ENCODE data around the gene TUBGCP5.
A peak's percentile ranks its signal among the peaks of the same experiment; 100 is the strongest.
"Not testable (repeated sequence)": the region's sequence is repeated elsewhere in the genome, so short reads cannot be mapped to it uniquely, and the experiment has no call there.

TUBGCP5 gene

DNA sequence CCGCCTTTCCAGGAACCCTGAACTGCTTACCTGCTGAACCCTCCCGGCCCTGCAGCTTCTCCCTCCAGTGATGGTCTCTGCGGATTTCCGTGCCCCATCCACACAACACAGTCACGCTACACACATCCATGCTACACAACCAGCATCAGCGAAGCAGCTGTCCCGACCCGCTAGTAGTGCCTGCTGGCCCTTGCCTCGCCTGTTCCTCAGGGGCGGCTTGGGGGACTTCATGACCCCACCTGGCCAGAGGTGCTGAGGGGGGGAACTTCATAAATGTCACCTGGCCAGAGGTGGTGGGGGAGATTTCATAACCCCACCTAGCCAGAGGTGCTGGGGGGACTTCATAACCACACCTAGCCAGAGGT is 530 bp upstream of the TUBGCP5 start:
- DNase-seq = no peak

DNA sequence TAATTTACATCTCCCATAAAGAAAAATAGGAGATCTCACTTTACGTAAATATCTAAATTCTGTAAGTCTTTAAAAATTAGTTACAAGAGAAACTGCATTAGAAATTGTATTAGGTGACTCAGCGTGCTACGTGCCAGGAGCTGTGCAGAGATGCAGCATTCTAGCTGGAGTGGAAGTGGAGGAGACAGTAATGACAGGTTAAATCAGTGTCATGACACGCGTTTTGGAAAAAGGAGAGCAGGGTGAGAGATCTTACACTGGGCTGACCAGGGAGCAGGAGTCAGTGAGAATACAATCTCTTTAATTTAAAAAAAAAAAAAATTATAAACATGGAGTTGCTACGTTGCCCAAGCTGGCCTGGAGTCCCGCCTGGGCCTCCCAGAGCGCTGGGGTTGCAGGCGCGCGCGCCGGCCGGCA is 635 bp downstream of the TUBGCP5 start:
- DNase-seq = peak; percentile 50

DNA sequence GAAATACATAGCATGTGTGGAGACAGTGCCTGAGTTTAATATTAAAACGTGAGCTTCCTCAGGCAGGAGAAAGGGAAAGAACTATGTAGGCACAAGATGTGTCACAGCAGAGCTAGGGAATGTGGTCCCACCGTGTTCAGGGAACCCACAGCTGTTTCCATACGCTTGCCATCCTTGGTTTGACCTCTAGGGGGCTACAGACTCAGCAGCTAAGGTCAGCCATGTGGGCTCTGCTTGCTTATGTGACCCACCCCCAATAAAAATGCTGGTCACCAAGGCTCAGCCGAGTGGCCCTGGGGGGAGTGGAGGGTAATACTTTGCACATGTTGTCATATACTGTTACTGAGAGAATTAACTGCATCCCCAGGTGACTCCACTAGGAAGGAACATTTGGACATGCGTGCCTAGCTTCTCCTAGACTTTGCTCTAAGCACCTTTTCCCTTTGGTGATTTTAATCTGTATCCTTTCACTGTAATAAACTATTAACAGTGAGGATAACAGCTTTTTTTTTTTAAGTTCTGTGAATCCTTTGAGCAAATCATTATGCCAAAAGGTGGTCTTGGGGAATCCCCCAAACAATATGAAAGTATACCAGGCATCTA is 3.3 kb downstream of the TUBGCP5 start:
- peak; percentile 15 for DNase-seq

DNA sequence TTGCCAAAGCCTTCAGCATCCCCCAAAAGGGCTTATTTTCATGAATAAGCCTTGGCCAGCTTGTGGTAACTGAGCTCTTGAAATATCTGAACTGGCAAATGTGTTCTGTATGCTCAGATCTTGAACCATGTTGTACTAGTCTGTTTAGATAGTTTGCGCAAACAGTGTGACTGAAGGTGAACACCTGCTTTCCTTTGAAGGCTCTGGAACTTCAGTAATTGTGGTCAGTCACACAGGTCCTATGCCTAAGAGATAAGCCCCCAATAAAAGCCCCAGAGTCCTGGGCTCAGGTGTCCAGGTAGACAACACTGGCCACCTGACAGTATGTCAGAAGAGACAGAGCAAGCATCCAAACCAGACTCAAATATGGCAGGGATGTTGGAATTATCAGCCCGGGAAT is 5.4 kb downstream of the TUBGCP5 start:
- no peak for DNase-seq

DNA sequence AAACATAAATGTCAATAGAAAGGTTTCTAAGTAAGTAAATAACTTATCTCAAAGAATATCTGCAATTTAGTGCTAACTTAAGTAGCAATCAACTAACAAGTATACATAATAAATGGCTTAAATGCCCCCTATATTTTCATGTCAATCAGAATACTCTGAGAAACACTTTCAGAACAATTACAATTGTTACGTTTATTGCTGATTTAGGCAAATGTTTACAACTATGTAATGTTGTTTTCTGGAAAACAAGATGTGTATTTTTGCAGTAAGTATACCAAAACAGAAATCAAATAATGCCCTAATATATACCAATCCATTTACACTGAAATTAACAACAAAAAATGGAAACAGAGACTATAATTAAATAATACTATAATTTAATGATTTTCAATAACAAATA is 13.2 kb downstream of the TUBGCP5 start:
- DNase-seq = no peak

DNA sequence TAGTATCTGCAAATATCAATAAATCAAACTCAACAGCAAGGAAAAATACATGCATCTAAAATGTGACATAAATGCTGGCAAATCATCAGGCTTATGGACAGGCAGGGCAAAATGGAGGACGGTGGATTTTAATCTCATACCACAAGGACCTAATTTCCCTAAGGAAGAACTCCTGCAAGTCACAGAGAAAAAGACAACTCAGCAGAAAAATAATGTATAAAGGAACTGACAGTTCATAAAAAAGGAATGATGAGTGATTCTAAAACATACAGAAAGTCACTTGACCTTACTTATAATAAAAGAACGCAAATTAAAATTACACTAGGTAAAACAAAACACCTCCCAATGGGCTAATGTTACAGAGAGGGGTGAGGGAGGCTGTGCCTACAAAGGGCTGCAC is 17.2 kb downstream of the TUBGCP5 start:
- DNase-seq = no peak

DNA sequence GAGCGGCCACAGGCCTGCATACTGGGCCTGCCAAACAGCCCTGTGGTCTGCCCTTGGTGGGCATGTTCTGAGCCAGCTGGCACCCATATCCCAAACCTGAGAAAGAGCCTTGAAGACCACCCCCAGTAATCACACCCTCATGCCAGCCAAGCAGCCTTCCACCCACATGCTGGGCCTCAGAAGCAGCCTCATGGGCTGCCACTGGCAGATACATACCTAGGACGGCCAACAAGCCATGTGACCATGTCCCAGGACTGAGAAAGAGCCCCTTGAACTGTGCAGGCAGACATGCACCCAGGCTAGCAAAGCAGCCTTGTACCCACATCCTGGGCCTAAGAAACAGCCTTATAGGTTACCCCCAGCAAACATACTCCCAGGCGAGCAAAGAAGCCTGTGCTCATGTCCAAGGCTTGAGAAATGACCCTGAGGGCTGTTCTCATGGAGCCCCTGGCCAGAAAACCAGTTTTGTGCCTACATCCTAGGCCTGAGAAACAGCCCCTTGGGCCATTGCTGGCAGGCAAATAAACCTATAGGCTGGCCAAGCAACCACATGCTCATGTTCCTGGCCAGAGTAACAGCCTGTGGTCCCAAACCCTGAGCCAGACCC is 24.9 kb downstream of the TUBGCP5 start:
- DNase-seq = no peak

DNA sequence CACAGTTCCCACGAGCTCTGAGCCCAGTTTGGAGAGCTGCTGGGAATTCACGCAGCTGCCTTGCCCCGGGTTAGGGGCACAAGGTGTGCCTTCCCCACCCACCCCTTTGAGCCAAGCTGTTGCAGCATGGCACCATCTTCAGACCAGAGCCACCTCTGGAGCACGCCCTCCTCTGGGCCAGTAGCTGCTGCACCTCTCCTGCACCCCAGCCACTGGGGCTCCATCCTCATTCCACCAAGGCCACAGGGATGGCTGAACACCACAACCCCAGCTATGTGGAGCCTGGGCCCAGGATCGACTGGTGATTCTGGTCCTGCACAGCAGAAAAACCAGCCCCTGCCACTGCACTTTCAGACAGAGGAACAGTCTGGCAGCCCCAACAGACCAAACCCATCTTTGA is 25.7 kb downstream of the TUBGCP5 start:
- DNase-seq = no peak

DNA sequence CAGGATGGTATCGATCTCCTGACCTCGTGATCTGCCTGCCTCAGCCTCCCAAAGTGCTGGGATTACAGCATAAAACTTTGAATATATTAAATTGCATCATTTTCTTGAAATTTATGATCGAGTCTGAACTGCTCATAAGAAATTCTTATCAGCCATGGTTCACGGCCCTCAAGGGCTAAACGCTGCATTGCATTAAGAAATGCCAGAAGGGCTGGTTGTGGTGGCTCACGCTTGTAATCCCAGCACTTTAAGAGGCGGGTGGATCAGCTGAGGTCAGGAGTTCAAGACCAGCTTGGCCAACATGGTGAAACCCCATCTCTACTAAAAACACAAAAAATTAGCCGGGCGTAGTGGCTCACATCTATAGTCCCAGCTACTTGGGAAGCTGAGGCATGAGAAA is 26.8 kb downstream of the TUBGCP5 start:
- DNase-seq = not testable (repeated sequence)

DNA sequence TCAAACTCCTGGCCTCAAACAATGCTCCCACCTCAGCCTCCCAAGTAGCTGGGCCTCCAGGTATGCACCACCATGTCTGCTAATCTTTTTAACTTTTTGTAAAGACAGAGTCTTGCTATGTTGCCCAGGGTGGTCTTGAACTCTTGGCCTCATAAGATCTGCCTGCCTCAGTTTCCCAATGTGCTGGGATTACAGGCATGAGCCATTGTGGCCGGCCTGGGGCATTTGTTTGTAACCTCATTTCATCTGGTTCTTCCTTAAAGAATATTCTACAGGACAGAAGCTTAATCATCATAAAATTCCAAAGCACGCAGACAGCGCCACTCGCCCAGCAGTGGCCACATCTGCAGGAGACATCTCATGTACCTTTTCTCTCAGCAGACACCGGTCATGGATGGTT is 35.6 kb downstream of the TUBGCP5 start:
- no peak for DNase-seq

DNA sequence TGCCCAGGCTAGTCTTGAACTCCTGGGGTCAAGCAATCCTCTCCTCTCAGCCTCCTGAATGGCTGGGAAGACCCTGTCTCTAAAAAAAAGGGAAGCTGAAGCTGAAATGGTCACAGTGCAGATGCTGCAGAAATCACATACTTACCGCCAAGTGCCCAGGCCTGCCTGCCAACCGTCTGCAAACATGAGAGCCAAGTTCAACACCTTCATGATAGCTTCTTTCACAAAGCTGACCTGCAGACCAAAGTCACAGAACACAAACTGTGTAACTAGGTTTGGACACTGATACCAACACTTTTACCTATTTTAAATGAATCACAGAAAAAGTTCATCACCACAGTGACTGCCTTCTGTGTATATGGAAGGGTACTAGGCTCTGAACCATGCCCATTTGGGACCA is 36.4 kb downstream of the TUBGCP5 start:
- DNase-seq = no peak

DNA sequence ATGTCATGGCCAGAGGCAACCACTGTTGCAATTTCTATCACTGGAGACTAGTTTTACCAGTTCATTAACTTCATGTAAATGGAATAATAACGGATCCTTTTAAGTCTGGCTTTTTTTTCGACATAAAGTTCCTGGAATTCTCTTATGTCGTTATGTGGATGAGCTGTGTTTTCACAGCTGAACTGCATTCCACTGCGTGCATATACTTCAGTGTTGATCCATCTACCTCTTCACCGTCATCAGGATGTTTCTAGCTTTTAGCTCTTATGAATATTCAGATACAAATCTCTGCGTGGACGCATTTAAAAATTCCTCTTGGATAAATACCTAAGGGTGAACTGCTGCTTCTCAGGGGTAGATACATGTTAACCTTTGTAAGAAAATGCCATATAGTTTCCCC is 43.6 kb downstream of the TUBGCP5 start:
- DNase-seq = no peak

DNA sequence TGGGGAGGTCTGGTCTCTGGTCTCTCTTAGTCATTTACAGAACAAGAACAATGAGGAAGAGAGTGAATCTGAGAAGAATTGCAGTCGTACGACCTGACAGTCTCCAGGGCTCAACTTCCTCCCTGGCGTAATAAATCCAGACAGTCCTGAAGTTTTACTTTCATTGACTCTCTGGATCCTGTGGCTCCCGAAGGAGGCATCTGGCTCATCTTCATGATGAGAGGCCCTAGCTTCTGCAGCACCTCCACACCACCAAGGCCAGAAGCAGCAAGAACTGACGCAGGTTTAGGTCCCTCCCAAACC is 47.4 kb downstream of the TUBGCP5 start:
- DNase-seq = no peak

DNA sequence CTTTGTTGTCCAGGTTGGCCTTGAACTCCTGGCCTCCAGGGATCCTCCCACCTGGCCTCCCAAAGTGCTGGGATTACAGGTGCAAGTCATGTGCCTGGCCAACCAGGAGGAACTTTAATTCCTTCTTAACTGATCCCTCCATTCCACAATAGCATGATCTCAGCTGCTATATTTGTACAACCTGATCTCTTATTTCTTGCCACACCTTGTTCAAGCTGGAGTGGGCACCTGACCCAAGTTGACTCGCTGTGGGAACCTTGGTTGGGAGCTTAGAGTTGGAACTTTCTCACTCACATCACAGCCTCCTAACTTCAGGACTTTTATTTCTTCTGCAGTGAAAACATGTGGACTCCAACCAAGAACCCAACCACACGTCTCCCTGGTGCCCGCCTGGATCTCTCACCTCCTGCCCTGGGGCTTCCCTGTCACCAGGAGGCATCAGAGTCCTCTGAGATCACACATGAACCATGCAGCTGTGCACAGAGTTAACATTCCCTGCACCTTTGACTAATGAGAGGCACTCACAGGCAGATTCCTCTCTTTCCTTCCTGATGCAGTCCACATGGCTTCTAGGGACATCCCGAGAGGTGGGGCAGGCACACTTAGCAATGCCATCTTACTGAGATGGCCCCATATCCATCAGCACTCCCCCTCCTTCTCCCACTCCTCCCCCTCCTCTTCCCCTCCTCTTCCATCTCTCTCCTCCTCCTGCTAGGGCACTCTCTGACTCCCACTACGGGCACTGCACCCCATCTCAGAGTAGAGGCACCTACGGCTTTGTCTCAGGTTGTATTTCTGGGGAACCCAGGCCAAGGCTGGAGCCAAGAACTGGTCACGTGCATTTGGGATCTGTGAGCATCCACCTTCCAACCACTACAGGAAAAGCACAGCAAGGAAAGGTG is 49.5 kb downstream of the TUBGCP5 start:
- DNase-seq = no peak

DNA sequence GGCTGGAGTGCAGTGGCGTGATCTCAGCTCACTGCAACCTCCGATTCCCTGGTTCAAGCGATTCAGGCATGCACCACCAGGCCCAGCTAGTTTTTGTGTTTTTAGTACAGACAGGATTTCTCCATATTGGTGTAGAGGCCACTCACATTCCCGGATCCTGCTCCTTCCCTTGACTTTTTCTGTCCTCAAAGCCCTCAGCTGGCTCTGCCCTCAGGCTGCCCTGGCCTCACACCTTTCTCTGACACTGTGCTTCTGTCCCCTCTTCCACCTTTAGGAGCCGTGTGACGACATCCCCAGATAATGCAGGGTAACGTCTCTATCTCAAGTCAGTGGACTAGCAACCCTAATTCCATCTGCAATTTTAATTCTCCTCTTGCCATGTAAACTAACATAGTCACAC is 50.6 kb downstream of the TUBGCP5 start:
- DNase-seq = no peak

DNA sequence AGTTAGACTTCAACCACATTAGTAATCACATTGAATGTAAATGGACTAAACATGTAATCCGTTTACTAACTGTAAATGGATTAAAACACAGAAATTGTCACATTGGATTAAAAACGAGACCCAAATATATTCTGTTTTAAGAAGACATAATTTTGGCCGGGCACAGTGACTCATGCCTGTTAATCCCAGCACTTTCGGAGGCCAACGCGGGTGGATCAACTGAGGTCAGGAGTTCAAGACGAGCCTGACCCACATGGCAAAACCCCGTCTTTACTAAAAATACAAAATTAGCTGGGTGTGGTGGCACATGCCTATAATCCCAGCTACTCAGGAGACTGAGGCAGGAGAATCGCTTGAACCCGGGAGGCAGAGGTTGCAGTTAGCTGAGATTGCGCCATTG is 57.4 kb downstream of the TUBGCP5 start:
- DNase-seq = not testable (repeated sequence)

DNA sequence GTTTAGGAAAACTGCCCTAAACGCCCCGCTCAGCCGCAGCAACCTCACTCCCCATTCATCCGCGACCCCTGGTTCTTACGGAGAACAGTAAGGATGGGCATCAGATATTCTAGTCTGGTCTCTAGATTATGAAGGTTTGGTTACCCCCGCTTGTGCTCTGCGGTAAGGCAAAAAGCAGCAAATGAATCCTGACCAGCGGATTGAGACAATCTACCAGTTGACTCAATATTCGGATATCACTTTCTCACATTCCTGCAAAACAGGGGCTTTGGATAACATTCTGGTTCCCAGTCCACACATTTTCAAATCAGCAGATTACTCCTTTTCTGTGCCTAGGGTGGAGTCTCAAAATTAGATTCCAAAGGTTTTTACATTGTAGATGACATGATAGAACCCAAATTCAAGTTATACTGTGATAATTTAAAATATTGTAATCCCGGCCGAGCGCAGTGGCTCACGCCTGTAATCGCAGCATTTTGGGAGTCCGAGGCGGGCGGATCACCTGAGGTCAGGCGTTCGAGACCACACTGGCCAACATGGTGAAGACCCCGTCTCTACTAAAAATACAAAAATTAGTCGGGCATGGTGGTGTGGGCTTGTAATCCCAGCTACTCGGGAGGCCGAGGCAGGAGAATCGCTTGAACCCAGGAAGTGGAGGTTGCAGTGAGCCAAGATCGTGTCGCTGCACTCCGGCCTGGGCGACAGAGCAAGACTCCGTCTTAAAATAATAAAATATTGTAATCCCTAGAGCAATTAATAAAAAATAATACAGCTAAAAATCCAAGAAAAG is 58.1 kb downstream of the TUBGCP5 start:
- DNase-seq = no peak

DNA sequence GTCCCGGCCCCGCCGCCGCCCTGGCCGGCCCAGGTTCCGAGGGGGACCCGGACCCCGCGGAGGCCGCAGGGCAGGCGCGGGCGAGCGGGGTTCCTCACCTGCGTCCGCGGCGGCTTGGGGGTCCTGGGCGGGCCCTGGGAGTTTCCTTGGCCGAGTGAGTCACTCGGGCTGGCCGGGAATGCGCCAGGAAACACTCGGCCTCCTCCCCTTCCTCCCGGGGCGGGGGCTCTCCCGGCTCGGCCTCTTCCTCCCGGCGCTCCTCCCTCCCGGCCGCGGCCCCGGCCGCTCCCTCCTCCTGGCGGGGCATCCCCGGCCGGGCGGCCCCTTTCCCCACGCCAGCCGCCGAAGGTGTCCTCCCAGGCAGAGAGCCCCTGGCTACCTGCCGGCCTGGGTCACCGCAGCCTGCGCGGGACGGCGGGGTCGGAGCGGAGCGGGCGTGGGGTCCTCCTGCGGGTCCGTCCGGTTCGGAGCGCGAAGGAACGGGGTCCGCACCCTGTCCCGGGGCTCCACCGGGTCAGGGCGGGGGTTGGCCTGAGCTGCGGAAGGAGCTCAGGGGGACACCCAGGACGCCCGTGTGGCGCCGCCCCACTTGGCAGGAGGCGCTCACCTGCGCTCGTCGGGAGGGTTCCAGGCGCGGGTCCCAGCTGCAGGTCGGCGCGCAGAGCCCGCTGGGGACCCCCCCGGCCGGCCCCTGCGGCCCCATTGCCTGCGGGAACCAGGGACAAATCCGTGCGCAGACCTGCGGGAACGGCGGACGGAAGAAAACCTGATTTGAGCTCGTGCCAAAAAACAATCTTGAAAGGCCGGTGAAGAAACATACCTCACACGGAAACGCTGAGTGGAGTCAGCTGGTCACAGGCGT is 58.9 kb downstream of the TUBGCP5 start, which contains the start of gene CYFIP1:
Gene CYFIP1 (minus strand): TSS at position 180 of the 862 bp plus-strand sequence. CDS start 33,083 bp downstream, outside the sequence.
- DNase-seq = peak; percentile 46

DNA sequence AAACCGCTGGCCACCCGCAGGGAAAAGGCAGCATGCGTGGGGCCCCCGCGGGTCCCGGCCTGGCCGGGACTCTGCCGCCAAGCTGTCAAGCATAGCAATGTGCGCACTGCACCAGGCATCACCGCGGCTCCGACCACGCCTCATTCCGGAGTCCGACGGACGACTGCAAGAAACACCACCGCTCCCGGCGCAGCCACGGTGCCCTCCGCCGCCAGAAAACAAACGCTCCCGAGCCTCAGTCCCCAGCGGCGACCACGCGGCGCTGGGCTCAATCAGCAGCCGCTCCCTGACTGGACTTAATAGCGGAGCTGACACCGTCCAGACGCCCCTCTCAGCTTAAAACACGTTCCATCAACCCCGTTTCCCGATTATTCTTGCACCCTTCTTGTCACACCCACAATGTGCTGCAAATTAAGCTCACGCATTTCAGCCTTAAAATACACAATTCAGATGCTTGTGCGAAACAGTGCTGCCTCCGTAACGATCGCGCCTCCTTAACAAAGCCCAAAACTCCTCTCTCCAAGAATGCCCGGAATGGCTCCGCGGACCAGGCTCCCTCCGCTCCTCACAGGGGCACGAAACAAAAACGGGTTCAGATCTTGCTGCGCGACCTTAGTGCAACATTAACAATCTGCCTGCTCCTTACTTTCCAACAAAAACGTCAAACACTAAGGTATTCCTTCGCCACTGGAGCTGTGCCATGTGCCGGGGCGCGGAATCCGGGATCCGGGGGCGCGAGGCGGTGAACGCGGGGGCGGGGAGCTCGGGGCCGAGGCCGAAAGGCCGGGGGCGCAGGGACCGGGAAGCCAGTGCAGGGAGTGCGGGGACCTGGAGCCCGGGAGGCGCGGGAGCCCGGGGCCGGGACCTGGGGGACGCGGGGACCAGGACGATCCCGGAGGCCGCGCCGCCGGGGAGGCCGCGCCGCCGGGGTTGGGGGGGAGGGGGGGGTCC is 59.9 kb downstream of the TUBGCP5 start:
- DNase-seq = peak; percentile 47

DNA sequence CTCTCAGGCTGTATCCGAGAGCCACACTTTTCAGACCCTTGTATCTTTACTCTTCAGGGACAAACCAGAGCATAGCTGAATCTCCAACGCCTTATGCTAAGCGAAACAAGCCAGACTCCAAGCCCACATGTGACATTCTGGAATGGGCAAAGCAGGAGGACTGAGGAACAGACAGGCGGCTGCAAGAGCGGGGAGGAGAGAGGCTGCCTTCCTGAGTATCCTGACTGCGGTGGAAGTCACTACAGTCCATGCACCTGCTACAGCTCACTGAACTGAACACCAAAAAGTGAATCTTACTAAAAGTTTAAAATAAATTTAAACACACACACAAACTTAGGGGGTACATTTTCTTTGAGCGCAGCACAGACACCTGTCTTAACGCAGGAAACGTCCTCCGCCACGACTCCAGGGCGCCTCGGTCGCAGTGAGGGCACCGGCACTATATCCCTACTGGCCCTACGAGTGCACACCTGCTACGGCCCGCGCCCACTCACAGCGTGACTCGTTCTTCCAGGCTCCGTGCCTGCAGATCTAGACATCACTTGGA is 60.6 kb downstream of the TUBGCP5 start:
- DNase-seq = no peak

DNA sequence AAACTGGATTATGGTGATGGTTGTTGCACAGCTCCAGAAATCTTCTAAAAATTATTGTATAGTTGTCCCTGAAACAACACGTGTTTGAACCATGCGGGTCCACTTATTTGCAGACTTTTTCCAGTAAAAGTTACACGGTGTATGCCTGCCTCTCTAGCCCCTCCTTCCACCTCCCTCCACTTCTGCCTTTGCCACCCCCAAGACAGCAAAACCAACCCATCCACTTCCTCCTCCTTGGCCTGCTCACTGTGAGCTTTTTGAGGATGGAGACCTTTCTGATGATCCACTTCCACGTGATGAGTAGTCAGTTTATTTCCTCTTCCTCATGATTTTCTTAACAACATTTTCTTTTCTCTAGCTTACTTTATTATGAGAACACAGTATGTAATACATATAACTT is 64.6 kb downstream of the TUBGCP5 start:
- DNase-seq = no peak

Measured in NCI-H2171 treated with DMSO at 0.1 percent for 48 hours (cell line).